ENCODE measurements around the gene PLCXD3. TPM values are rescaled to one million over a fixed set of nuclear protein-coding genes. Genes with fewer than 3 reads are reported as not detected.
"Not testable (repeated sequence)": the region's sequence is repeated elsewhere in the genome, so short reads cannot be mapped to it uniquely, and the experiment has no call there.

The PLCXD3 gene
- total RNA-seq, 1 experiment from 2014 or later: 0.10 TPM

- H3K36me3 ChIP-seq (ENCODE audit: control insufficient read depth, insufficient read depth, low read length): no peaks in the 10 kb centered on the region
- no peak overlapping the region for H3K4me3 ChIP-seq (ENCODE audit: low read depth in 2 of 2, low read length in 2 of 2)
- H3K4me1 ChIP-seq (ENCODE audit: control insufficient read depth, insufficient read depth, low read length): no peaks in the 10 kb centered on the region
- H3K9me3 ChIP-seq (ENCODE audit: control insufficient read depth, insufficient read depth, low read depth, low read length): no peaks in the 10 kb centered on the region
- no TSS peak for BruUV-seq (replicated peaks)
- in situ Hi-C loops (cut with HindIII; ENCODE audit: low pct_unique_long_range_greater_than_20kb, low sequenced_read_pairs) (no loop called here), intact Hi-C loops (cut with micrococcal nuclease; ENCODE audit: unreplicated experiment) (no loop called here)
- POLR2A ChIA-PET: no interaction called here
- TF ChIP-seq REST (IDR thresholded peaks at IDR 0.05; ENCODE audit: insufficient read depth in 1 of 2, low read depth in 2 of 2, low read length in 1 of 2) (no peak), CTCF (IDR thresholded peaks at IDR 0.05) (no peak), SIN3A (IDR thresholded peaks at IDR 0.05; ENCODE audit: borderline replicate concordance, insufficient read depth, low read depth, low read length) (no peak), TCF7L2 (IDR thresholded peaks at IDR 0.05; ENCODE audit: low read depth, low read length) (no peak), POLR2AphosphoS5 (IDR thresholded peaks at IDR 0.05; ENCODE audit: low read depth, low read length) (no peak)
- H3K27me3 ChIP-seq (ENCODE audit: control insufficient read depth, insufficient read depth, low read length): no peaks in the 10 kb centered on the region
- H3K27ac ChIP-seq (ENCODE audit: low read length): no peak overlapping the region
- ATAC-seq (no peak), DNase-seq (ENCODE audit: low read depth, low spot score) (no peak)
- CTCF ChIA-PET: no interaction called here
These were observed 27.7 kb downstream of the PLCXD3 start for GRCh38 chr5:41482715-41483114.

- intact Hi-C loops (cut with micrococcal nuclease; ENCODE audit: unreplicated experiment) (no loop called here), in situ Hi-C loops (cut with HindIII; ENCODE audit: low pct_unique_long_range_greater_than_20kb, low sequenced_read_pairs) (no loop called here)
- Histone ChIP-seq H3K36me3 (ENCODE audit: control insufficient read depth, insufficient read depth, low read length) (no peaks in the 10 kb centered on the region), H3K27me3 (ENCODE audit: control insufficient read depth, insufficient read depth, low read length) (no peaks in the 10 kb centered on the region), H3K4me1 (ENCODE audit: control insufficient read depth, insufficient read depth, low read length) (no peaks in the 10 kb centered on the region), H3K9me3 (ENCODE audit: control insufficient read depth, insufficient read depth, low read depth, low read length) (no peaks in the 10 kb centered on the region), H3K27ac (ENCODE audit: low read length) (no peak overlapping the region), H3K4me3 (ENCODE audit: low read depth in 2 of 2, low read length in 2 of 2) (no peak overlapping the region)
- ChIA-PET CTCF (no interaction called here), POLR2A (no interaction called here)
- DNase-seq (ENCODE audit: low read depth, low spot score) (no peak), ATAC-seq (no peak)
- no peak for TF ChIP-seq POLR2AphosphoS5 (IDR thresholded peaks at IDR 0.05; ENCODE audit: low read depth, low read length)
- no peak for TF ChIP-seq SIN3A (IDR thresholded peaks at IDR 0.05; ENCODE audit: borderline replicate concordance, insufficient read depth, low read depth, low read length)
- TF ChIP-seq REST (IDR thresholded peaks at IDR 0.05; ENCODE audit: insufficient read depth in 1 of 2, low read depth in 2 of 2, low read length in 1 of 2): no peak
- no TSS peak for BruUV-seq (replicated peaks)
These were observed 28.2 kb downstream of the PLCXD3 start for GRCh38 chr5:41482173-41482572.

GRCh38 chr5:41471571-41472208, 38.7 kb downstream of the PLCXD3 start:
- POLR2A ChIA-PET; H3K27me3 ChIP-seq (ENCODE audit: control insufficient read depth, insufficient read depth, low read length); ATAC-seq; H3K4me1 ChIP-seq (ENCODE audit: control insufficient read depth, insufficient read depth, low read length); H3K4me3 ChIP-seq (ENCODE audit: low read depth in 2 of 2, low read length in 2 of 2); in situ Hi-C loops (cut with HindIII; ENCODE audit: low pct_unique_long_range_greater_than_20kb, low sequenced_read_pairs); BruUV-seq (replicated peaks); intact Hi-C loops (cut with micrococcal nuclease; ENCODE audit: unreplicated experiment); CTCF ChIA-PET; DNase-seq (ENCODE audit: low read depth, low spot score); H3K9me3 ChIP-seq (ENCODE audit: control insufficient read depth, insufficient read depth, low read depth, low read length); H3K27ac ChIP-seq (ENCODE audit: low read length); H3K36me3 ChIP-seq (ENCODE audit: control insufficient read depth, insufficient read depth, low read length): not testable (repeated sequence)

Data from Panc1 (cell line).